Ishikawa (cell line): ENCODE data around the gene ANKIB1.

Experiments used
- CEBPB ChIP-seq: IDR thresholded peaks from 2 replicates; pipeline ENCODE4 v1.6.1; 2012
- CREB1 ChIP-seq: IDR thresholded peaks from 2 replicates; pipeline ENCODE4 v1.6.1; 2012; ENCODE audit warnings: low read depth
- EGR1 ChIP-seq: IDR thresholded peaks from 2 replicates; pipeline ENCODE4 v1.6.1; 2012
- EP300 ChIP-seq: IDR thresholded peaks from 2 replicates; pipeline ENCODE4 v1.6.1; 2012; ENCODE audit warnings: borderline replicate concordance
- FOXM1 ChIP-seq: IDR thresholded peaks from 2 replicates; pipeline ENCODE4 v1.6.1; 2012; ENCODE audit warnings: low read depth, borderline replicate concordance
- NFIC ChIP-seq: IDR thresholded peaks from 2 replicates; pipeline ENCODE4 v1.6.1; 2012
- RAD21 ChIP-seq: IDR thresholded peaks from 2 replicates; pipeline ENCODE4 v1.6.1; 2012; ENCODE audit warnings: low read depth
- TAF1 ChIP-seq: IDR thresholded peaks from 2 replicates; pipeline ENCODE4 v1.6.1; 2012; ENCODE audit warnings: low read depth, mild to moderate bottlenecking
- TCF12 ChIP-seq: IDR thresholded peaks from 2 replicates; pipeline ENCODE4 v1.6.1; 2012; ENCODE audit warnings: low read depth
- TEAD4 ChIP-seq: IDR thresholded peaks from 2 replicates; pipeline ENCODE4 v1.6.1; 2012
- YY1 ChIP-seq: IDR thresholded peaks from 2 replicates; pipeline ENCODE4 v1.6.1; 2012; ENCODE audit warnings: low read depth
- ZBTB7A ChIP-seq: IDR thresholded peaks from 2 replicates; pipeline ENCODE4 v1.6.1; 2012; ENCODE audit warnings: low read depth
- TF ChIP-seq, protein P1 (sequence below): IDR thresholded peaks from 2 replicates; pipeline ENCODE4 v1.6.1; 2012; ENCODE audit warnings: low read depth, mild to moderate bottlenecking
- TF ChIP-seq, protein P2 (sequence below): IDR thresholded peaks from 2 replicates; pipeline ENCODE4 v1.6.1; 2012
- TF ChIP-seq, protein P3 (sequence below): IDR thresholded peaks from 2 replicates; pipeline ENCODE4 v1.6.1; 2012

Gene ANKIB1

DNA sequence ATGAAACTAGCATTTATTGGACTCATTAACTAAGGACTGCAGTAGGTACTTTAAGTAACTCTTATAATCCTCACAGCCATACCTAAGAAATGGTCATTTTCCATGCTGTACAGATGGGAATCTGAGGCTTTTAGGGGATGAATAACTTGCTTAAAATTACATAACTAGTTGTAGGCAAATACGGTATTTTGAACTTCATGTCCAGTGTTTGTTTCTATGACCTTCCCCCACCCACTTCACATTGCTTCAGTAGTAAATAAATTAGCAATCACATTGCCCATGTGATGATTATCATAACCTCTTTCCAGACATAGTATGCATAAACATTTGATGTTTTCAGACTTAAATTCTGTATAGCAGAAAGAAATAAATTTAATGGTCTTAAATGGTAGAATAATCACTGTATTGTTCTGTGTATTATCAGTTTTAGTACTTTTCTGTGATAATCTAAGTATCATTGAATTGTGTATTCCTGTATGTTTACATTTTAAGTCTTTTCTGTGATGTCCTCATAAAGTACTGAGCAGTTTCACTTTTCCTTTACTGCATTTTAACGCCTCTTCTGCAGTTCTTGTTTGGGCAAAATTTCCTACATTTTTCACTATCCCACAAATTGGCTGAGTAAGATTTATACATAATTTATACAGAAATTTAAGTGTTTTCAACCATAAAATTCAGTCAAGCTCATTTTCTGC, 48.3 kb downstream of the ANKIB1 start:
- TF ChIP-seq, protein P1, sequence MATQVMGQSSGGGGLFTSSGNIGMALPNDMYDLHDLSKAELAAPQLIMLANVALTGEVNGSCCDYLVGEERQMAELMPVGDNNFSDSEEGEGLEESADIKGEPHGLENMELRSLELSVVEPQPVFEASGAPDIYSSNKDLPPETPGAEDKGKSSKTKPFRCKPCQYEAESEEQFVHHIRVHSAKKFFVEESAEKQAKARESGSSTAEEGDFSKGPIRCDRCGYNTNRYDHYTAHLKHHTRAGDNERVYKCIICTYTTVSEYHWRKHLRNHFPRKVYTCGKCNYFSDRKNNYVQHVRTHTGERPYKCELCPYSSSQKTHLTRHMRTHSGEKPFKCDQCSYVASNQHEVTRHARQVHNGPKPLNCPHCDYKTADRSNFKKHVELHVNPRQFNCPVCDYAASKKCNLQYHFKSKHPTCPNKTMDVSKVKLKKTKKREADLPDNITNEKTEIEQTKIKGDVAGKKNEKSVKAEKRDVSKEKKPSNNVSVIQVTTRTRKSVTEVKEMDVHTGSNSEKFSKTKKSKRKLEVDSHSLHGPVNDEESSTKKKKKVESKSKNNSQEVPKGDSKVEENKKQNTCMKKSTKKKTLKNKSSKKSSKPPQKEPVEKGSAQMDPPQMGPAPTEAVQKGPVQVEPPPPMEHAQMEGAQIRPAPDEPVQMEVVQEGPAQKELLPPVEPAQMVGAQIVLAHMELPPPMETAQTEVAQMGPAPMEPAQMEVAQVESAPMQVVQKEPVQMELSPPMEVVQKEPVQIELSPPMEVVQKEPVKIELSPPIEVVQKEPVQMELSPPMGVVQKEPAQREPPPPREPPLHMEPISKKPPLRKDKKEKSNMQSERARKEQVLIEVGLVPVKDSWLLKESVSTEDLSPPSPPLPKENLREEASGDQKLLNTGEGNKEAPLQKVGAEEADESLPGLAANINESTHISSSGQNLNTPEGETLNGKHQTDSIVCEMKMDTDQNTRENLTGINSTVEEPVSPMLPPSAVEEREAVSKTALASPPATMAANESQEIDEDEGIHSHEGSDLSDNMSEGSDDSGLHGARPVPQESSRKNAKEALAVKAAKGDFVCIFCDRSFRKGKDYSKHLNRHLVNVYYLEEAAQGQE: no peak
- TF ChIP-seq, protein P2, sequence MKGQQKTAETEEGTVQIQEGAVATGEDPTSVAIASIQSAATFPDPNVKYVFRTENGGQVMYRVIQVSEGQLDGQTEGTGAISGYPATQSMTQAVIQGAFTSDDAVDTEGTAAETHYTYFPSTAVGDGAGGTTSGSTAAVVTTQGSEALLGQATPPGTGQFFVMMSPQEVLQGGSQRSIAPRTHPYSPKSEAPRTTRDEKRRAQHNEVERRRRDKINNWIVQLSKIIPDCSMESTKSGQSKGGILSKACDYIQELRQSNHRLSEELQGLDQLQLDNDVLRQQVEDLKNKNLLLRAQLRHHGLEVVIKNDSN: no peak
- no peak for TF ChIP-seq TAF1
- no peak for TF ChIP-seq EP300
- no peak for TF ChIP-seq CEBPB
- TF ChIP-seq YY1: no peak
- no peak for TF ChIP-seq ZBTB7A
- no peak for TF ChIP-seq RAD21
- TF ChIP-seq, protein P3, sequence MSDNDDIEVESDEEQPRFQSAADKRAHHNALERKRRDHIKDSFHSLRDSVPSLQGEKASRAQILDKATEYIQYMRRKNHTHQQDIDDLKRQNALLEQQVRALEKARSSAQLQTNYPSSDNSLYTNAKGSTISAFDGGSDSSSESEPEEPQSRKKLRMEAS: no peak
- no peak for TF ChIP-seq EGR1
- no peak for TF ChIP-seq TEAD4
- no peak for TF ChIP-seq TCF12
- no peak for TF ChIP-seq NFIC
- TF ChIP-seq FOXM1: no peak
- no peak for TF ChIP-seq CREB1

DNA sequence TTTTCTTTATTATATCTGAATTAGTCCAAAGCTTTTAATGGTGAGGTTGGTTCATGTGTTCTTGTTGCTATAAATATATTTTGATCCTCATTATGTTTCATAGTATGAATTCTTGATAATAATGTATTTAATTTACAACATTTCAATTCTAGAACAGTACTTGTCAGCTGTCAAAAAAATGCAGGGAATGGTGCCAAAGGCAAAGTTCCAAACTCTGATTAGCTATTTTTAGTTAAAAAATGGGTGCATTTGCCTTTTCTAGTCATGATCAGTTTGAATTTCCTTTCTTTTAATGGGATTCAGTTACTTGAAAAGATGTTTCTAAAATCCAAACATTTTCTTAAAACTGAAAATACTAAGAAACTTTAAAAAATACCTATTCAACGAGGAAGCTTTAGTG, 49.6 kb downstream of the ANKIB1 start:
- no peak for TF ChIP-seq RAD21
- no peak for TF ChIP-seq CEBPB
- TF ChIP-seq, protein P1: no peak
- TF ChIP-seq EGR1: no peak
- TF ChIP-seq EP300: no peak
- no peak for TF ChIP-seq TCF12
- no peak for TF ChIP-seq YY1
- no peak for TF ChIP-seq TEAD4
- TF ChIP-seq TAF1: no peak
- TF ChIP-seq NFIC: no peak
- TF ChIP-seq, protein P3: no peak
- TF ChIP-seq CREB1: no peak
- TF ChIP-seq, protein P2: no peak
- no peak for TF ChIP-seq ZBTB7A
- no peak for TF ChIP-seq FOXM1

DNA sequence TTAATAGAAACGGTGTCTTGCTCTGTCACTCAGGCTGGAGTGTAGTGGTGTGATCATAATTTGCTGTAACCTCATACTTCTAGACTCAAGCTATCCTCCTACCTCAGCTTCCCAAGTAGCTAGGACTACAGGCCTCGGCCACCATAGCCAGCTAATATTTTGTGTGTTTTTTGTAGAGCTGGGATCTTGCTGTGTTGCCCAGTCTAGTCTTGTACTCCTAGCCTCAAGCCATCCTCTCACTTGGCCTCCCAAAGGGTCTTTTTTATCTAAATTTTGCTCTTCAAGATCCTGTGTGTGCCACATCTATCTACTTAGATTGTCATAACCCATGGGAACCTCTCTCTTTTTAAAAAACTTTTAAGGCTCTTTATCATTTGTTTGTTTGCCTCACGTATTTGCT, 50.5 kb downstream of the ANKIB1 start:
- TF ChIP-seq TEAD4 (no peak), EGR1 (no peak)
- TF ChIP-seq, protein P2: no peak

DNA sequence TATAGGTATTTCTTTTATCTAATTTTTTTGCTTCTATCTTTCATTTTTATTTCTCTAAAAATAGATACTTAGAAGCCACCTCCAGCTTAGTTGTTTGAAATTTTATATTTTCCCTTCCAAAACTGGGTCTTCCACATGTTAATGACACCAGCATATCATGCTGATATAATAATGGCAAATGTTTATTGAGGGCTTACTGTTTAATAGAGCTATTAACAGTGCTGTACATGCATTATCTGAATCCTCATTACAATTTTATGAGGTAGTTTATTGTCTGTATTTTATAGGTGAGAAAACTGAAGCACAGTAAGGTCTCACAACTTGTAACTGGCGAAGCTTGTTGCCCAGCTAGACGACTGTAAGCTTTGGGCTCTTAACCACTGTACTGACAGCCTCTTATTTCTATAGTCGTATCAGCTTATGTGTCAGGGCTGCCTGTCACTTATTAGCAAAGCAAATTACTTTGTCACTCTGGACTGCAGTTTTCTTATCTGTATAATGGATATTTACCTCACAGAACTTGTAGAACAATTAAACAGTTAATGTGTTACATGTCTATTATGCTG, 51.2 kb downstream of the ANKIB1 start:
- TF ChIP-seq CREB1: no peak

DNA sequence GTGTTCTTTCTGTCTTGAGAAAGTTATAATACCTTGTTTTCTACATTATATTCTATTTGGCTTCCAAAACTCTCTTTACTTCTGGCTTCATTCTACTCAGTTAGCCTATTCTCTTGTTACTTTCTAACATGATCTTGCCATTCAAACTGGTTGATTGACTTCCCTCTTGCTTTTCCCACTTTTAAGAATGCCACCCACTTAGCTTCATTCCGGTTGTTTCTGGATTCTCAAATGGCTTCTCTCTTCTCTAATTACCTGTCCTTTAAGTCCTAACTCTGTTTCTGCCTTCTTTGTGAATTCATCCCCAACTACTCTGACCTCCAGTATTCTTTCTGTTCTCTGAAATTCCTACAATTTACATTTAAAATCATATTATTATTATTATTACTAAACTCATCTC, 52.0 kb downstream of the ANKIB1 start:
- TF ChIP-seq FOXM1 (no peak), CREB1 (no peak), CEBPB (no peak), RAD21 (no peak), EGR1 (no peak)
- TF ChIP-seq, protein P2: no peak
- TF ChIP-seq, protein P1: no peak
